Peyer's patch (tissue), 4 donors: ENCODE data around the gene XIAP.

ENCODE experiments used
- CTCF ChIP-seq, 6 experiments: fragments of 450-650 bp in 4 of 6; fragments of 200-600 bp in 2 of 6; sonication (generic) in 1 of 6; IDR thresholded peaks; one replicate each; pipeline ENCODE4 v1.5.1; 2017 to 2019; ENCODE audit warnings: antibody characterized with exemption in 6 of 6, mild to moderate bottlenecking in 3 of 6, moderate library complexity in 1 of 6
- POLR2A ChIP-seq, 2 donors: fragments of 450-650 bp; IDR thresholded peaks; one replicate each; pipeline ENCODE4 v1.5.1; 2017; ENCODE audit warnings: antibody characterized with exemption in 2 of 2, mild to moderate bottlenecking in 2 of 2, moderate library complexity in 2 of 2

GRCh38 chrX:123869488-123869887 lies 9.6 kb downstream of the XIAP start:
- TF ChIP-seq CTCF (IDR thresholded peaks at IDR 0.05) (no peak), POLR2A (IDR thresholded peaks at IDR 0.05) (no peak)
